ES-I3 (cell line): ENCODE results near the gene MINAR2.

Experiments used
- H3K36me3 ChIP-seq: 2 replicates; pipeline ENCODE4 v1.6.1; 2013; ENCODE audit warnings: mild to moderate bottlenecking, low read length, control low read depth, moderate library complexity; ENCODE audit not compliant: insufficient read depth
- H3K4me1 ChIP-seq: 2 replicates; pipeline ENCODE4 v1.6.1; 2013; ENCODE audit warnings: mild to moderate bottlenecking, control low read depth, low read length; ENCODE audit not compliant: insufficient read depth
- H3K9ac ChIP-seq: 2 replicates; pipeline ENCODE4 v1.6.1; 2013; ENCODE audit warnings: low read depth, mild to moderate bottlenecking, low read length, moderate library complexity
- H3K9me3 ChIP-seq: 2 replicates; pipeline ENCODE4 v1.6.1; 2013; ENCODE audit warnings: mild to moderate bottlenecking, low read length, moderate library complexity; ENCODE audit not compliant: control insufficient read depth, insufficient read depth

The MINAR2 gene

GRCh38 chr5:129760636-129761325 lies 12.9 kb downstream of the MINAR2 start:
- Histone ChIP-seq H3K36me3 (no peaks in the 10 kb centered on the region), H3K9me3 (no peaks in the 10 kb centered on the region), H3K9ac (no peak overlapping the region), H3K4me1 (no peaks in the 10 kb centered on the region)

- no peak overlapping the region for H3K9ac ChIP-seq
- no peaks in the 10 kb centered on the region for H3K9me3 ChIP-seq
- H3K36me3 ChIP-seq = no peaks in the 10 kb centered on the region
- H3K4me1 ChIP-seq = peaks cover 2% of the 10 kb centered on the region; the same call in 1 of the 2 replicates
Measured at GRCh38 chr5:129763651-129764050, 15.8 kb downstream of the MINAR2 start.

DNA sequence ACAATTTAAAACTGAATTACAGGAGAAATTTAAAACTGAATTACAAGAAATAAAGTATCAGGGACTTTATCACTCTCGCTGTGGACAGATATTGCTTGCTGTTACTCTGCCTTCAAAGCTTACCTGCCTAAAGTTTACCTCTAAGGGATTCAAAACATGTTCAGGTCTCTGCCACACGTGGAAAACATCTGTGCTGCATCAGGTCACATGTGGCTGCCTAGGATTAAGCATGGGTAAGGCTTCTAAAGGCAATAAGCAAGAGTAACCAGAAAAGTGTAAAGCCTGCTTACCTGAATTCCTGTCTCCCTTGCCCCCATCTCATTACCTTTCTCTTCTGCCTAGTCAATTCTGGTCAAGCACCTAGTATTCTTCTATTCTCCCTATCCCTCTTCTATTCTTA lies 18.9 kb downstream of the MINAR2 start:
- Histone ChIP-seq H3K36me3 (no peaks in the 10 kb centered on the region), H3K9ac (no peak overlapping the region), H3K4me1 (peaks cover 4% of the 10 kb centered on the region; the same call in 1 of the 2 replicates), H3K9me3 (no peaks in the 10 kb centered on the region)

GRCh38 chr5:129767927-129768380 lies 20.1 kb downstream of the MINAR2 start:
- Histone ChIP-seq H3K36me3 (no peaks in the 10 kb centered on the region), H3K9ac (no peak overlapping the region), H3K9me3 (no peaks in the 10 kb centered on the region)

DNA sequence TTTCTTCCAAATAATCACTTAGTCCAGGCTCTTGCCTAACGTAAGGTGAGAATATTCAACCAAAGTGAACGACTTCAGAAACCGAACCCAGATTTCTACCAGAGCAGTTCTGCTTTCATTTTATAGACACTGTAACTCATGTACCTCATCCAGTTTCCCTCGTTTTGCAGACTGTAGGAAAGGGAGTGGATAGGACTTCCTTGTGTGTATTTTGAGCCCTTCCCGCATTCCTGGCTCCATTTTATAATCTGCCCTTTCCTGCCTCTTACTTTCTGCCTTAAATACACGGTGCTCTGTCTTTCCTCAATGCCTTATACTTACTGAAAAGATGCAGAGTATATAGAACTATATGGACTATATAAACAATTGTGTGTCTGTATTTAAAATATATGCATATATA lies 20.8 kb downstream of the MINAR2 start:
- Histone ChIP-seq H3K9ac (no peak overlapping the region; the same call in 1 of the 2 replicates), H3K9me3 (no peaks in the 10 kb centered on the region), H3K36me3 (no peaks in the 10 kb centered on the region), H3K4me1 (peaks cover 4% of the 10 kb centered on the region; the same call in 1 of the 2 replicates)

More at GRCh38 chr5:129767927-129768380, 20.1 kb downstream of the MINAR2 start:
- peaks cover 4% of the 10 kb centered on the region; the same call in 1 of the 2 replicates for H3K4me1 ChIP-seq

DNA sequence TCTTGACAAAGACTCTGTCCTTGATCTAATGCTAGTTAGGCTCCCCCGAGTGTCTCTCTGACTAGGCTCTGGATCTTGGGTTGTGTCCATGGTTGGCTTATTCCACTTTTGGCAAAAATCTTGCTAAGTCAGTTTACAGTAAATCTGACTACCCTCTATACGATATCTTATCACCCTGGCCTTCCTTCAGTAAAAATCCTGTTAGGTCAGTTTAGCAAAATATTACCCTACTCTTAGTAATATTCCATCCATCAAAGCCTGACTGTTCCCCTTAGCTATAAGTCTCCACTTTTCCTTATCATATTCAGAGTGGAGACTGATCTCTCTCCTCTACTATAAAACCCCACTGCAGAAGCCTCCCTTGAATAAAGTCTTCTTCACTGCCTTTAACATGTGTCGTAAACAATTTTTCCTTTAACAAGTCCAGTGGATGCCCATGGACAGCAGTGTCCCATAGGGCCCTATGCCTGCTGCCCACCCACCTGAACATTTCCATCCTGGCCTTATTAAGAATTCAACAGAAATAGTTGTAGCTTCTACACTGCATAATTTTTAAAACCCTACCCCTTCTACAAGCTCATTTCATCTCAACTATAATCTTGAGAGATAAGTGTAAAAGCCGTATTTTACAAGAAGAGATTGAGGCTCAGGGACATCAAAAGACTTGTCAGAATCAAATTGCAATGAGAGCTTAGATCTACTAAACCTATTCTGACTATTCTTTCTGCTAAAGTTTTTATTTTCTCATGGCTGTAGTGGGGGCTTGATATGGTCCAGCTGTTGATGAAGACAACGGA lies 22.3 kb downstream of the MINAR2 start:
- Histone ChIP-seq H3K36me3 (no peaks in the 10 kb centered on the region), H3K4me1 (peaks cover 4% of the 10 kb centered on the region; the same call in 1 of the 2 replicates), H3K9me3 (no peaks in the 10 kb centered on the region), H3K9ac (no peak overlapping the region)

DNA sequence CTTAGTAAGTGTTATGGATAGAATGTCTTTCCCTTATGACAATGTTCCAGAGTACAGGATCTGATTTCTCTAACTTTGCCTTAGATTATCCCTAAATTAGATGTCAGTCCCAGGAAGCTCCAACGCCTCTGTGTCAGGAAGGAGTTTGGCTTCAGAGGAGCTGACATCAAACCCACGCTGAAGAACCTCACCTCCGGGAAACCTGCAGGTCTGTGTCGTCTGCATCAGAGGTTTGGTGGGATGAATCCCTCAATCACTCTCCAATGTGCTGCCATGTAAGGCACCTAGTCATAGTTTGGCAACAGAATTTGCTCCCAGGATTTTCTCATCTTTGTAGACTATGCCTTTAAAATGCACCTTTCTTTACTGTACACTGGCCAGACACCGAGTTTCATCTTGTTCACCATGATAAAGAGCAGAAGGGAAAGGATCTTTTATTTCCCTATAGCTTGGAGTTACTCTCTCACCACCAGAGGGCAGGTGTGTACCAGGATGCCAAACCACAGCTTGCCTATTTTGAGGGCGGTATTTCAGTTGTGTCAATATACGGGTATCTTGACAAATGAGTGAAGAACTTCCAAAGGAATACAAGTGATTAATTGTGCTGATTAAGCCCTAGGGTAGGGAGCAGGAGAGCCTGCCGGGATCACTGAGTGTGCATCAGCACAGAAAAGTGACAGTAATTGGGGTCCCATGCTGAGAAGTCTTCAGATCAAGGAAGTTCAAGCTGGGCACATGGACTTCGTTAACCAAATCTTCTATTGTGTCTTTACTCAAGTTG lies 23.4 kb downstream of the MINAR2 start:
- H3K9ac ChIP-seq = no peak overlapping the region
- peaks cover 4% of the 10 kb centered on the region; the same call in 1 of the 2 replicates for H3K4me1 ChIP-seq
- H3K36me3 ChIP-seq = no peaks in the 10 kb centered on the region

GRCh38 chr5:129773376-129773775 lies 25.5 kb downstream of the MINAR2 start:
- H3K4me1 ChIP-seq = peaks cover 4% of the 10 kb centered on the region; the same call in 1 of the 2 replicates
- H3K9me3 ChIP-seq = no peaks in the 10 kb centered on the region
- no peaks in the 10 kb centered on the region for H3K36me3 ChIP-seq
- no peak overlapping the region for H3K9ac ChIP-seq

More for the DNA sequence above, 23.4 kb downstream of the MINAR2 start:
- H3K9me3 ChIP-seq = no peaks in the 10 kb centered on the region

DNA sequence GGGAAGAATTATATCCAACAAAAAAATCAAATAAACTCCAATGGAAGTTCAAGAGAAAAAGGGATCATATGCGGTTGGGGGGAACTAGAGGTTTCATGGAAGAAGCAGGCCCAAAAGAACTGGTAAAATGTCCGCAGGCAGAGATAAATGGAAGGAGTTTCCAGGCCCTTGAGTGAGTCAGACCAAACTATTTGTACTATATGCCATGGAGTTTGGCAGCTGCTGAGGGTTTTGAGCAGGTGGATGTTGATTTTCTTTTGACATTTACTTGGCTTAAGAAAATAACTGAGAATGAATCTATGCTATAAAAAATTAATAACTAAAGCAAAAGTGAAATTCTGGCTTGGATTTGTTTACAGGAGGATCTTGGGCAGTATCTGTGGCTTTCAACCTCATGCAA lies 33.7 kb downstream of the MINAR2 start:
- no peak overlapping the region for H3K9ac ChIP-seq
- no peaks in the 10 kb centered on the region for H3K9me3 ChIP-seq
- no peaks in the 10 kb centered on the region for H3K4me1 ChIP-seq
- H3K36me3 ChIP-seq = no peaks in the 10 kb centered on the region

DNA sequence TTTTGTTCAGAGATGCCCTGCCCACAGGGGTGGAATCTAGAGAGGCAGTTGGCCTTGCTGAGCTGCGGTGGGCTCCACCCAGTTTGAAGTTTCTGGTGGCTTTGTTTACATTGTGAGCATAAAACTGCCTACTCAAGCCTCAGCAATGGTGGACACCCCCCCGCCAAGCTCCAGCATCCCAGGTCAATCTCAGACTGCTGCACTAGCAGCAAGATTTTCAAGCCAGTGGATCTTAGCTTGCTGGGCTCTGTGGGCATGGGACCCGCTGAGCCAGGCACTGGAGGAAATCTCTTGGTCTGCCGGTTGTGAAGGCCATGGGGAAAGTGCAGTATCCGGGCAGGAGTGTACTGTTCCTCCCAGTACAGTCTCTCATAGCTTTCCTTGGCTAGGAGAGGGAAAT lies 55.5 kb downstream of the MINAR2 start:
- Histone ChIP-seq H3K9me3 (no peaks in the 10 kb centered on the region), H3K4me1 (no peaks in the 10 kb centered on the region), H3K36me3 (no peaks in the 10 kb centered on the region), H3K9ac (no peak overlapping the region)

GRCh38 chr5:129804705-129805104 lies 56.8 kb downstream of the MINAR2 start:
- Histone ChIP-seq H3K36me3 (no peaks in the 10 kb centered on the region), H3K9ac (no peak overlapping the region), H3K4me1 (no peaks in the 10 kb centered on the region)

DNA sequence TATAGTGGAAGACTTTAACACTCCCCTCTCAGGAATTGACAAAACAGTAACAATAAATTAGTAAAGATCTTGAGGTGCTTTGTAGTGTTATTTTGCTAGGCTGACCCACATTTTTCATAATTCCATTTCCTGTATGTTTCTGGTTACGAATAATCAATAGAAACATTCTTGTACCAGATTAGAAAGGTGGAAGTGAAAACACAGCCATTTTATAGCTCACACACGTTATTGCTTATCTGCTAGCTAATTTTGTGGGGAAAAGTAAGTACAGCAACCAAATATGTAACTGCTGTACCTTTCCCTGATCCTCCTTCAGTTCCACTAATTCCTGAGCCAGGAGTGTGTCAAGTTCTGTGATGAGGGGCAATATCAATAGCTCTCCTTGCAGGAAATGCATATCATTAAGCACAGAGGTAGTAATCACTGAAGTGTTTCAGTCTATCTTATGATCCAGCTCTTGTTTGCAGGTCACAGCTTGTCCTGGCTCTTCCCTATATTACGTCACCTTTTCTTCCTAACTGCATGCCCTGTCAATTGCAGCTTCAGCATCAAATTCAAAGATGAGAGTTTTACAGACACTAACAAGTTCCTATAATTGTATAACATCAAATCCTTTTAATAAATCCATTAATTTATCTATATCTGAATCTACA lies 59.4 kb downstream of the MINAR2 start:
- H3K4me1 ChIP-seq = no peaks in the 10 kb centered on the region
- no peak overlapping the region for H3K9ac ChIP-seq
- H3K9me3 ChIP-seq = no peaks in the 10 kb centered on the region
- H3K36me3 ChIP-seq = no peaks in the 10 kb centered on the region

More at GRCh38 chr5:129804705-129805104, 56.8 kb downstream of the MINAR2 start:
- H3K9me3 ChIP-seq = no peaks in the 10 kb centered on the region
